Spinal cord (tissue), 10 donors: ENCODE data around the gene TBC1D4. TPM values are rescaled to one million over a fixed set of nuclear protein-coding genes. Genes with fewer than 3 reads are reported as not detected.
"Not testable (repeated sequence)": the region's sequence is repeated elsewhere in the genome, so short reads cannot be mapped to it uniquely, and the experiment has no call there.

Experiments used
- DNase-seq, 6 donors: peaks; one replicate each; pipeline versions ENCODE4 v3.0.0 to v3.0.0-alpha.2; 2013 to 2015; ENCODE audit warnings: low spot score in 6 of 6, low read depth in 4 of 6
- H3K27ac ChIP-seq: one replicate; pipeline ENCODE4 v1.5.1; 2013; ENCODE audit warnings: low read depth, low read length, control low read depth
- H3K27me3 ChIP-seq: one replicate; pipeline ENCODE4 v1.6.1; 2013; ENCODE audit warnings: low read length; ENCODE audit not compliant: control insufficient read depth, insufficient read depth
- H3K36me3 ChIP-seq: one replicate; pipeline ENCODE4 v1.6.1; 2013; ENCODE audit warnings: low read length; ENCODE audit not compliant: control insufficient read depth, insufficient read depth
- H3K4me1 ChIP-seq: one replicate; pipeline ENCODE4 v1.6.1; 2013; ENCODE audit warnings: low read length; ENCODE audit not compliant: control insufficient read depth, insufficient read depth
- H3K4me3 ChIP-seq: one replicate; pipeline ENCODE4 v1.5.1; 2013; ENCODE audit warnings: low read depth, low read length, control low read depth
- H3K9me3 ChIP-seq: one replicate; pipeline ENCODE4 v1.6.1; 2013; ENCODE audit warnings: low read length; ENCODE audit not compliant: control insufficient read depth, insufficient read depth
- WGBS: methylation state at CpG from one replicate; pipeline ENCODE4 v1.1.5; 2013; ENCODE audit warnings: missing lambda C conversion rate; ENCODE audit not compliant: insufficient coverage; 5-methylcytosine and 5-hydroxymethylcytosine counted together
- polyA plus RNA-seq, 2 donors: library from polyadenylated mRNA; unstranded; fragments of 120-200 nt; gene quantifications; one replicate each; pipeline ENCODE4 v1.2.1, GENCODE V29; 2013; ENCODE audit not compliant: insufficient read length in 2 of 2
- total RNA-seq, 2 donors: library from RNA; depleted of rRNA in 1 of 2; stranded (reverse); fragments of 120-200 nt in 1 of 2; fragments of >200 nt in 1 of 2; gene quantifications; one replicate each; pipeline versions ENCODE4 v1.2.3 to v1.2.4, GENCODE V29; 2013 to 2014
- donor health status: healthy.

The TBC1D4 gene
- total and polyA plus RNA-seq, 4 donors = 11.1 to 19.2 (median 13.1) TPM

DNA sequence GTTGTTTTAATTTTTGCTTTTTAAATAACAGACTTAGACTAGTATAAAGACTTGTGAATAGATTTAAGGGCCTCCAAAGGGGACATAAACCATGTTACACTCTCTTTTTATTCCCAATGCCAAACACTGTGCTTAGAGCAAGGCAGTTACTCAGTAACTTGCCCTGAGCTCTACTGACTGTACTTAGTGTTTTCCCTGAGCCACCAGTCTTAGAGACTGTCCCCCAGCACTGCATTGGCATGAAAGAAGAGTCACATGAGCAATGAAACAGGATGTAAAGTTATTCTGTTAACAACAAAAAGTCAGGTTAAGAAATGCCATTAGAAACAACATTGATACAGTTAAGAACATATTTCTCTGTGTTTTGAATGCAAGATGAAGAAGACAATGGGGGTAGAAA is 187.9 kb downstream of the TBC1D4 start:
- Histone ChIP-seq H3K27me3 (no peaks in the 10 kb centered on the region), H3K4me1 (no peaks in the 10 kb centered on the region), H3K9me3 (no peaks in the 10 kb centered on the region), H3K27ac (no peak overlapping the region), H3K36me3 (no peaks in the 10 kb centered on the region), H3K4me3 (no peak overlapping the region)
- no peak for DNase-seq

- H3K27ac ChIP-seq = no peak overlapping the region
- no peaks in the 10 kb centered on the region for H3K27me3 ChIP-seq
- no peaks in the 10 kb centered on the region for H3K4me1 ChIP-seq
- no peaks in the 10 kb centered on the region for H3K9me3 ChIP-seq
- H3K4me3 ChIP-seq = no peak overlapping the region
- no peaks in the 10 kb centered on the region for H3K36me3 ChIP-seq
- DNase-seq = no peak
- WGBS = no CpG with 5 or more reads among the region's 1 CpG
Observed at GRCh38 chr13:75285310-75285709, 196.7 kb downstream of the TBC1D4 start.

DNA sequence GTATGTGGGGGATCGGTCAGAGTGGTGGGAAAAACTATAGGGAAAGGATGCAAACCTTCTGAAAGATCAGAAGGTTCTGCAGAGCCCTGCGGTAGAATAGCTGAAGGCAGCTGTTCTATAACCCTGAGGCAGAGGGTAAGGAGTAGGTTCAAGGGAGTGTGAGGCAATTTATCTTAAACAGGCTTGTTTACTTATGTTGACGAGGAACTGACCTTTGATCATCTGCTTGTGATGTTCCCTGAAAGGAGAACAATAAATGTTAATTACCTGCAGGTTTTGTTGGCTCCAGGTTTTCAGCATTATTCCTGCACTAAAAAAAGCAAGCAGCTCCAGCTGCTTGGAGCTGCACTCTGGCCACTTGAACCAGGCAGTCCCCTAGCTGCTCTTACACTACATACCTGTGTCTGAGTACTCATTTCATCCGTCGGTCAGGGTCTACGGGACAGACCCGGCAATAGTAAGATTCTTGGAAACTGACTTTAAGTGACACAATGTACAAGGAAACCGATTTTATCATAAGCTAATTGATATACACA is 202.1 kb downstream of the TBC1D4 start:
- Histone ChIP-seq H3K4me1 (no peaks in the 10 kb centered on the region), H3K9me3 (peaks cover 4% of the 10 kb centered on the region)
- 77% methylated on average over 2 of the region's 8 CpGs for WGBS

DNA sequence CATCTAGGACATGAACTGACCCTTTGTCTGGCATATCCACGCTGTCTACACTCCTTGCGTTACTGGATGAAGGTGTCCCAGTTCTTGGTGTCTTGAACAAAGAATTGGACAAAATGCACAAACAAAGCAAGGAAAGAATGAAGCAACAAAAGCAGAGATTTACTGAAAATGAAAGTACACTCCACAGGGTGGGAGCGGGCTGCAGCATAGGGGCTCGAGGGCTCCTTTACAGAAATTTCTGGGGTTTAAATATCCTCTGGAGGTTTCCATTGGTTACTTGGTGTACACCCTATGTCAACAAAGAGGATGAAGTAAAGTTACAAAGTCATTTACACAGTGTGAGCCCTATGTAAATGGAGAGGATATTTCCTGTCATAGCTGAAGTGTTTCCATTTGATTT is 208.3 kb downstream of the TBC1D4 start:
- not testable (repeated sequence) for H3K9me3 ChIP-seq, DNase-seq, H3K36me3 ChIP-seq, H3K4me1 ChIP-seq, H3K27ac ChIP-seq, H3K4me3 ChIP-seq, H3K27me3 ChIP-seq
- WGBS = 100% methylated on average over 2 of the region's 4 CpGs

More for the DNA sequence above, 202.1 kb downstream of the TBC1D4 start:
- Histone ChIP-seq H3K4me3 (no peak overlapping the region), H3K36me3 (no peaks in the 10 kb centered on the region), H3K27ac (no peak overlapping the region), H3K27me3 (no peaks in the 10 kb centered on the region)
- no peak for DNase-seq

DNA sequence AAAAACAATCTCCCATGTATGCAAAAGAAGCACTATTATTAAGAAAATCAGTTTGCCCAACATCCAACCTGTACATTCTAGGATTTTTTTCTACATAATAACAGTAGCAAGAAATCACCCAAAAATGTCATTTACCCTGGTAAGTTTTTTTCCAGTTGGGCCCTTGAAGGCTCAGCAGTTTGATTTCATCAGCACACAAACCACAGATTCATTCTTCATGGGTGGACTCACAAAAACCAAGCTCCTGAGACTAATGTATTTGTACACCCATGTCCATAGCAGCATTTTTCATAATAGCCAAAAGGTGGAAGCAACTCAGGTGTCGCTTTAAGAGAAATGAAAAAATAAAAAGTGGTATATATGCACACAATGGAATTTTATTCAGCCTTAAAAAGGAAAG is 210.1 kb downstream of the TBC1D4 start:
- no peaks in the 10 kb centered on the region for H3K4me1 ChIP-seq
- no peak for DNase-seq
- H3K9me3 ChIP-seq = peaks cover 4% of the 10 kb centered on the region
- no peaks in the 10 kb centered on the region for H3K27me3 ChIP-seq
- no peak overlapping the region for H3K27ac ChIP-seq
- no peak overlapping the region for H3K4me3 ChIP-seq
- H3K36me3 ChIP-seq = no peaks in the 10 kb centered on the region
- no CpG with 5 or more reads among the region's 1 CpG for WGBS

GRCh38 chr13:75268481-75268880 is 213.5 kb downstream of the TBC1D4 start:
- DNase-seq, H3K27ac ChIP-seq, H3K9me3 ChIP-seq, H3K4me3 ChIP-seq, H3K27me3 ChIP-seq, H3K4me1 ChIP-seq, H3K36me3 ChIP-seq: not testable (repeated sequence)
- 92% methylated on average over 17 of the region's 24 CpGs for WGBS

GRCh38 chr13:75264611-75265010 is 217.4 kb downstream of the TBC1D4 start:
- WGBS = 100% methylated on average over 2 of the region's 2 CpGs
- H3K27me3 ChIP-seq = no peaks in the 10 kb centered on the region
- H3K9me3 ChIP-seq = no peaks in the 10 kb centered on the region
- no peaks in the 10 kb centered on the region for H3K36me3 ChIP-seq
- no peak overlapping the region for H3K27ac ChIP-seq
- no peaks in the 10 kb centered on the region for H3K4me1 ChIP-seq
- no peak overlapping the region for H3K4me3 ChIP-seq
- no peak for DNase-seq

DNA sequence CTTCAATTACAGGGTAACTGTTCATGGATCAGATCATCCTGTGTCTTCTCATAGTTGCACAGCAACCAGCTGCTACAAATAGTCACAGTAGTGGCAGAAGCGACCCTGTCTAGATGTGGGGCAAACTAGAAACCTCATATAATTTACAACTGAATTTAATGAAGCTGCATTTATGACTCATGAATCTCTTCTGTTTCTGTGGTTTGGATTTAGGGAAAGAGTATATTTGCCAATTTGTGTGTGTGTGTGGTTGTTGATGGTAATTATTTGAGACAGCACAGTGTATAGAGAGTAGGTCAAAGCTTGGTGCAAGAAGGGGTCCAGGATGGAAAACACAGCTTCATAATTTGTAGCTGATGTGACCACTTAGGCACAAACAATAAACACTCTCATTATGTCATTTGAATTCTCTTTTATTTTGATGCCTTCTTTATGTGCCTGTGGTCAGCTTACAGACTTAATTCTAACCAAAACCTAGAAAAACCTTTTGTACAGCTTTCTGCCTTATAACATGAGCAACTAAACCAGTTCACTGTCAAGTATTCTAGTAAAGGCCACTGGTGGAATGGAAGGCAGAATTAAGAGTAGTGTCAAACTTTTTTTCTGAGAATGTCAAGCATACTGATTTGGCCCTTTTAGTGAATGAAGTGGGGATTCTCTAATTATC is 218.1 kb downstream of the TBC1D4 start:
- no peak overlapping the region for H3K27ac ChIP-seq
- H3K4me3 ChIP-seq = no peak overlapping the region
- no CpG with 5 or more reads among the region's 1 CpG for WGBS
- no peaks in the 10 kb centered on the region for H3K9me3 ChIP-seq
- no peak for DNase-seq
- no peaks in the 10 kb centered on the region for H3K27me3 ChIP-seq
- no peaks in the 10 kb centered on the region for H3K4me1 ChIP-seq
- H3K36me3 ChIP-seq = no peaks in the 10 kb centered on the region

GRCh38 chr13:75258159-75258782 is 223.7 kb downstream of the TBC1D4 start:
- no peaks in the 10 kb centered on the region for H3K9me3 ChIP-seq
- no peaks in the 10 kb centered on the region for H3K36me3 ChIP-seq
- no peaks in the 10 kb centered on the region for H3K4me1 ChIP-seq
- peak; percentile 24 to 92 (median 44) for DNase-seq
- WGBS = no CpG with 5 or more reads among the region's 3 CpGs
- no peaks in the 10 kb centered on the region for H3K27me3 ChIP-seq
- no peak overlapping the region for H3K4me3 ChIP-seq
- no peak overlapping the region for H3K27ac ChIP-seq

DNA sequence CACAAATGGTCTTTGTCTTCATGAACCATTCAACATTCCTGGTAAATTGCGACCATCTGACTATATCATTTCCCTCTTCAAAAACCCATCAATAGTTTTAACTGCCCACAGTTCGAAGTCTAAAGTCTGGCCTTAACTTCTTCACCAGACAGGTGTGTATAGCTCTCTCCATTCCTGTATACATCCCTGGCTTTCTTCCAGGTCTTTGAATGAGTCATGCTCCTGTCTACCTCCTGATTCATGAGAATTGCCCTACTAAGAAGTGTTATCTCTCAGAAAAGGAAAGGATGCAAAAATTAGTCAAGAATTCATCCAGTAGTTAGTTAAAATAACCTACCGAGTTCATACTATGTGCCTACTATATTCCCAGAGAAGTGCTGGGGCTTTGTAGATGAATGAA is 225.0 kb downstream of the TBC1D4 start:
- H3K27ac ChIP-seq = no peak overlapping the region
- H3K27me3 ChIP-seq = no peaks in the 10 kb centered on the region
- H3K4me1 ChIP-seq = no peaks in the 10 kb centered on the region
- WGBS = 94% methylated on average over 2 of the region's 3 CpGs
- H3K36me3 ChIP-seq = no peaks in the 10 kb centered on the region
- H3K9me3 ChIP-seq = no peaks in the 10 kb centered on the region
- DNase-seq = no peak
- H3K4me3 ChIP-seq = no peak overlapping the region
